Caco-2 (cell line): Measurements from ENCODE around the gene PIK3C2A. TPM values are rescaled to one million over a fixed set of nuclear protein-coding genes. Genes with fewer than 3 reads are reported as not detected.

Source experiments
- BruUV-seq: library from RNA; stranded (reverse); fragments of 400-500 nt; replicated peaks from 2 replicates; lab custom pipeline; 2021; lab: Mats Ljungman, UMichigan
- CTCF ChIA-PET: fragments of 300-600 bp; sonication (Branson Sonifier 250); formaldehyde crosslinking; loops from one replicate; lab custom pipeline; 2022; ENCODE audit warnings: antibody characterized with exemption; lab: Charles Lee
- POLR2A ChIA-PET: fragments of 300-600 bp; sonication (Branson Sonifier 250); formaldehyde crosslinking; loops from one replicate; lab custom pipeline; 2022; ENCODE audit warnings: antibody characterized with exemption; lab: Charles Lee
- DNase-seq, 2 experiments: peaks; one replicate each; pipeline versions ENCODE4 v3.0.0 to v3.0.0-alpha.2; 2020 to 2022
- H3K27me3 ChIP-seq: replicated peaks from 2 replicates; pipeline ENCODE4 v1.6.0; 2011; ENCODE audit warnings: low read length; ENCODE audit not compliant: control insufficient read depth, insufficient read depth
- H3K36me3 ChIP-seq: 2 replicates; pipeline ENCODE4 v1.5.1; 2011; ENCODE audit warnings: low read length; ENCODE audit not compliant: control insufficient read depth, insufficient read depth
- H3K4me1 ChIP-seq: fragments of 250-450 bp; sonication (Bioruptor Pico); 2 replicates; pipeline ENCODE4 v1.5.1; 2020; ENCODE audit warnings: mild to moderate bottlenecking
- H3K4me3 ChIP-seq: 2 replicates; pipeline ENCODE4 v1.5.1; 2011; ENCODE audit warnings: low read depth, mild to moderate bottlenecking, control low read depth, low read length
- H3K9me3 ChIP-seq: fragments of 250-450 bp; sonication (Bioruptor Pico); 2 replicates; pipeline ENCODE4 v1.5.1; 2020; ENCODE audit warnings: mild to moderate bottlenecking, moderate library complexity
- H3K27ac Mint-ChIP-seq: one replicate; pipeline ENCODE4 v1.8.0; 2022; ENCODE audit warnings: mixed read lengths; ENCODE audit not compliant: unreplicated experiment
- H3K27me3 Mint-ChIP-seq: one replicate; pipeline ENCODE4 v1.8.0; 2022; ENCODE audit warnings: mixed read lengths; ENCODE audit not compliant: insufficient read depth, unreplicated experiment
- H3K36me3 Mint-ChIP-seq: one replicate; pipeline ENCODE4 v1.8.0; 2022; ENCODE audit warnings: mild to moderate bottlenecking, mixed read lengths; ENCODE audit not compliant: insufficient read depth, unreplicated experiment
- H3K4me1 Mint-ChIP-seq: one replicate; pipeline ENCODE4 v1.8.0; 2022; ENCODE audit warnings: low read depth, mixed read lengths; ENCODE audit not compliant: unreplicated experiment
- H3K4me3 Mint-ChIP-seq: one replicate; pipeline ENCODE4 v1.8.0; 2022; ENCODE audit warnings: mild to moderate bottlenecking, moderate library complexity, mixed read lengths; ENCODE audit not compliant: unreplicated experiment
- H3K9me3 Mint-ChIP-seq: one replicate; pipeline ENCODE4 v1.8.0; 2022; ENCODE audit warnings: mixed read lengths; ENCODE audit not compliant: unreplicated experiment
- CTCF ChIP-seq, 2 experiments: fragments of 200-600 bp in 1 of 2; IDR thresholded peaks; 1 replicate in 1 of 2; 2 replicates in 1 of 2; pipeline versions ENCODE4 v1.5.1 to v1.8.0; 2011 to 2022; ENCODE audit warnings: antibody characterized with exemption in 1 of 2, control low read depth in 1 of 2, inconsistent platforms in 1 of 2, low read depth in 1 of 2, low read length in 1 of 2, mild to moderate bottlenecking in 1 of 2, moderate library complexity in 1 of 2; ENCODE audit not compliant: insufficient read depth in 1 of 2, severe bottlenecking in 1 of 2, unreplicated experiment in 1 of 2
- intact Hi-C: fragments of 100-400 bp; cut with micrococcal nuclease; formaldehyde crosslinking; loops from one replicate; pipeline ENCODE4 v1.10.0; 2022; ENCODE audit not compliant: unreplicated experiment
- total RNA-seq: library from RNA; stranded (reverse); gene quantifications from 2 replicates; pipeline ENCODE4 v1.2.3, GENCODE V29; 2022

Gene PIK3C2A
- total RNA-seq, 1 experiment from 2014 or later = 138 TPM

- Histone ChIP-seq H3K4me3 (no peak overlapping the region), H3K9me3 (no peaks in the 10 kb centered on the region), H3K27me3 (no peaks in the 10 kb centered on the region), H3K36me3 (no peaks in the 10 kb centered on the region; the same call in 1 of the 2 replicates), H3K4me1 (peaks cover 17% of the 10 kb centered on the region)
- H3K27me3 Mint-ChIP-seq = no peaks in the 10 kb centered on the region
- no peak for TF ChIP-seq CTCF (IDR thresholded peaks at IDR 0.05; ENCODE audit: insufficient read depth in 1 of 2, low read depth in 1 of 2, low read length in 1 of 2, severe bottlenecking in 1 of 2, unreplicated experiment in 1 of 2)
- CTCF ChIA-PET = no interaction called here
- no peaks in the 10 kb centered on the region for H3K9me3 Mint-ChIP-seq
- BruUV-seq = no TSS peak
- DNase-seq = no peak
- H3K4me3 Mint-ChIP-seq = no peak overlapping the region
- POLR2A ChIA-PET = no interaction called here
- H3K27ac Mint-ChIP-seq = no peak overlapping the region
- intact Hi-C loops = no loop called here
- H3K36me3 Mint-ChIP-seq = peaks cover 40% of the 10 kb centered on the region
- H3K4me1 Mint-ChIP-seq = peaks cover 38% of the 10 kb centered on the region
These were observed 35.9 kb downstream of the PIK3C2A start for GRCh38 chr11:17171916-17172315.

GRCh38 chr11:17171343-17171742, 36.4 kb downstream of the PIK3C2A start:
- intact Hi-C loops = no loop called here
- Histone ChIP-seq H3K27me3 (no peaks in the 10 kb centered on the region), H3K9me3 (no peaks in the 10 kb centered on the region), H3K4me1 (peaks cover 17% of the 10 kb centered on the region), H3K36me3 (no peaks in the 10 kb centered on the region; the same call in 1 of the 2 replicates), H3K4me3 (no peak overlapping the region)
- Mint-ChIP-seq H3K9me3 (no peaks in the 10 kb centered on the region), H3K4me1 (peaks cover 39% of the 10 kb centered on the region), H3K4me3 (no peak overlapping the region), H3K27me3 (no peaks in the 10 kb centered on the region), H3K27ac (no peak overlapping the region), H3K36me3 (peaks cover 44% of the 10 kb centered on the region)
- CTCF ChIA-PET = no interaction called here
- DNase-seq = no peak
- no peak for TF ChIP-seq CTCF (IDR thresholded peaks at IDR 0.05; ENCODE audit: insufficient read depth in 1 of 2, low read depth in 1 of 2, low read length in 1 of 2, severe bottlenecking in 1 of 2, unreplicated experiment in 1 of 2)
- POLR2A ChIA-PET = no interaction called here
- BruUV-seq = no TSS peak

- H3K27ac Mint-ChIP-seq = no peak overlapping the region
- intact Hi-C loops = no loop called here
- H3K4me1 Mint-ChIP-seq = peaks cover 45% of the 10 kb centered on the region
- ChIA-PET CTCF (no interaction called here), POLR2A (no interaction called here)
- no peak for TF ChIP-seq CTCF (IDR thresholded peaks at IDR 0.05; ENCODE audit: insufficient read depth in 1 of 2, low read depth in 1 of 2, low read length in 1 of 2, severe bottlenecking in 1 of 2, unreplicated experiment in 1 of 2)
- Histone ChIP-seq H3K36me3 (no peaks in the 10 kb centered on the region; the same call in 1 of the 2 replicates), H3K27me3 (no peaks in the 10 kb centered on the region), H3K9me3 (no peaks in the 10 kb centered on the region), H3K4me3 (no peak overlapping the region), H3K4me1 (peaks cover 23% of the 10 kb centered on the region)
- no peaks in the 10 kb centered on the region for H3K27me3 Mint-ChIP-seq
- no peaks in the 10 kb centered on the region for H3K9me3 Mint-ChIP-seq
- H3K4me3 Mint-ChIP-seq = no peak overlapping the region
- no peak for DNase-seq
- no TSS peak for BruUV-seq
- peaks cover 36% of the 10 kb centered on the region for H3K36me3 Mint-ChIP-seq
These were observed 37.9 kb downstream of the PIK3C2A start for GRCh38 chr11:17169876-17170275.
